ENCODE measurements around the gene CNKSR3. TPM values are rescaled to one million over a fixed set of nuclear protein-coding genes. Genes with fewer than 3 reads are reported as not detected.

The CNKSR3 gene
- total RNA-seq, 6 donors from 2014 or later = 2.1 to 14.3 (median 7.5) TPM

- TF ChIP-seq POLR2A (IDR thresholded peaks at IDR 0.05) (no peak), EP300 (IDR thresholded peaks at IDR 0.05) (no peak), POLR2AphosphoS5 (IDR thresholded peaks at IDR 0.05) (no peak)
- TF ChIP-seq, protein P1, sequence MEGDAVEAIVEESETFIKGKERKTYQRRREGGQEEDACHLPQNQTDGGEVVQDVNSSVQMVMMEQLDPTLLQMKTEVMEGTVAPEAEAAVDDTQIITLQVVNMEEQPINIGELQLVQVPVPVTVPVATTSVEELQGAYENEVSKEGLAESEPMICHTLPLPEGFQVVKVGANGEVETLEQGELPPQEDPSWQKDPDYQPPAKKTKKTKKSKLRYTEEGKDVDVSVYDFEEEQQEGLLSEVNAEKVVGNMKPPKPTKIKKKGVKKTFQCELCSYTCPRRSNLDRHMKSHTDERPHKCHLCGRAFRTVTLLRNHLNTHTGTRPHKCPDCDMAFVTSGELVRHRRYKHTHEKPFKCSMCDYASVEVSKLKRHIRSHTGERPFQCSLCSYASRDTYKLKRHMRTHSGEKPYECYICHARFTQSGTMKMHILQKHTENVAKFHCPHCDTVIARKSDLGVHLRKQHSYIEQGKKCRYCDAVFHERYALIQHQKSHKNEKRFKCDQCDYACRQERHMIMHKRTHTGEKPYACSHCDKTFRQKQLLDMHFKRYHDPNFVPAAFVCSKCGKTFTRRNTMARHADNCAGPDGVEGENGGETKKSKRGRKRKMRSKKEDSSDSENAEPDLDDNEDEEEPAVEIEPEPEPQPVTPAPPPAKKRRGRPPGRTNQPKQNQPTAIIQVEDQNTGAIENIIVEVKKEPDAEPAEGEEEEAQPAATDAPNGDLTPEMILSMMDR (IDR thresholded peaks at IDR 0.05) = no peak
- no peak for DNase-seq
- no peak overlapping the region for H3K27ac ChIP-seq
Observed at GRCh38 chr6:154462425-154462824, 48.1 kb downstream of the CNKSR3 start.

DNA sequence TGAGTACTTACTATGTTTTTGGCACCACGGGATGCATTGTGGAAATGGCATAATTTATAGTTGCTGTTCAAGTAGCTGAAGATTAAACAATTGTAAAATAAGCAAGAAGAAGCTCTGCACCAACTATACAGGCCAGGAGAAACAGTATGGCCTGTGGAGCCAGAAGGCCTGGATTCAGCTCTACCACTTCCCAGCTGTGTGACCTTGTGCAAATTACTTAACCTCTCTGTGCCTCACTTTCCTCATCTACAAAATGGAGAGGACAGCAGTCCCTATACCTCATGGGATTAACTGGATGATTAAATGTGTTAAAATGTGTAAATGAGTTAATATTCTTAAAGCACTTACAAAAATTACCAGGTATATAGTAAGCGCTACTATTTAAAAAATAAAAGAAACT lies 49.1 kb downstream of the CNKSR3 start:
- TF ChIP-seq POLR2AphosphoS5 (IDR thresholded peaks at IDR 0.05) (no peak), POLR2A (IDR thresholded peaks at IDR 0.05) (no peak), EP300 (IDR thresholded peaks at IDR 0.05) (no peak)
- TF ChIP-seq, protein P1 (IDR thresholded peaks at IDR 0.05) = no peak
- Histone ChIP-seq H3K36me3 (no peaks in the 10 kb centered on the region), H3K27me3 (no peaks in the 10 kb centered on the region), H3K9me3 (no peaks in the 10 kb centered on the region), H3K27ac (no peak overlapping the region), H3K4me1 (peaks cover 0 to 4% (median 0%) of the 10 kb centered on the region in 4 donors), H3K4me3 (no peak overlapping the region)
- no peak for DNase-seq
- ATAC-seq (ENCODE audit: low FRiP score in 2 of 2) = no peak
- WGBS, 2 donors = 91 to 92% methylated on average over 2 of the region's 2 CpGs

More at GRCh38 chr6:154462425-154462824, 48.1 kb downstream of the CNKSR3 start:
- Histone ChIP-seq H3K27me3 (no peaks in the 10 kb centered on the region), H3K4me3 (no peak overlapping the region), H3K4me1 (peaks cover 0 to 4% (median 0%) of the 10 kb centered on the region in 4 donors), H3K9me3 (no peaks in the 10 kb centered on the region), H3K36me3 (no peaks in the 10 kb centered on the region)
- no peak for ATAC-seq (ENCODE audit: low FRiP score in 2 of 2)
- WGBS, 2 donors = 60 to 62% methylated on average over 5 of the region's 5 CpGs

DNA sequence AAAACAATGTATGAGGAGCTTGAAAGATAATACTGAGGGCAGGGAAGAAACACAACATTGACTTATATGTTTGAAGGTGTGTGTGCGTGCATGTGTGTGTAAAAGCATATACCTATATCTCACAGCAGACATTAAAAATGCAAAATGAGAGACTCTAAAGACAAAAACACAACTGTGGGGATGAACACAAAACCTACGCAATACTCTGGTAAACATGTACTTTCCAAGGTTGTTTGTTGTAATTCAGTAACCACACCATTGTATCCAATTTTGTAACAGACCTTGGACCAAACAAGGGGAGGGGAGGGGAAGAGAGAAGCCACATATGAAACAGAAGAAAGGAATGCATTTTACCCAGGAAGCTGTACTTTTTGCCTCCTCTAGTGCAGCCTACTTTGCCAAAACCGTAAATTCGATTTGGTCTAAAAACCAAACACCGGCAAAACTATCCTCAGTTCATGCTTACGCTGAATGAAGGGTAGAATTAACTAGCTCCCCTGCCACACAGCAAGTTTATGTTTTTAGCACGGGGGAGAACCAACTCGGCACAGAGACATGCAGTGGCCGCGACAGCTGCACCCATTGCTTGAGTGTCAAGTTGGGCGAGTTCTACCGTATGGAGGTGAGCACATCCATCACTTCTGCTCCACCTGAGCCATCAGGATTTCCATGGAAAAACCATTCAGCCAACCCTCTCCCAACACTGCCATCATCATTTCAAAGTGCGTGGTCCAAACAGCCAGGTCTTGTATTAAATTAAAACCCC lies 50.0 kb downstream of the CNKSR3 start:
- Histone ChIP-seq H3K4me3 (no peak overlapping the region), H3K9me3 (no peaks in the 10 kb centered on the region), H3K36me3 (no peaks in the 10 kb centered on the region), H3K4me1 (peaks cover 0 to 4% (median 0%) of the 10 kb centered on the region in 4 donors), H3K27ac (no peak overlapping the region), H3K27me3 (no peaks in the 10 kb centered on the region)
- ATAC-seq (ENCODE audit: low FRiP score in 2 of 2) (no peak), DNase-seq (no peak)
- TF ChIP-seq POLR2AphosphoS5 (IDR thresholded peaks at IDR 0.05) (no peak), EP300 (IDR thresholded peaks at IDR 0.05) (no peak), POLR2A (IDR thresholded peaks at IDR 0.05) (no peak)
- TF ChIP-seq, protein P1 (IDR thresholded peaks at IDR 0.05) = no peak
- 87 to 94% methylated on average over 13 of the region's 13 CpGs for WGBS, 2 donors

DNA sequence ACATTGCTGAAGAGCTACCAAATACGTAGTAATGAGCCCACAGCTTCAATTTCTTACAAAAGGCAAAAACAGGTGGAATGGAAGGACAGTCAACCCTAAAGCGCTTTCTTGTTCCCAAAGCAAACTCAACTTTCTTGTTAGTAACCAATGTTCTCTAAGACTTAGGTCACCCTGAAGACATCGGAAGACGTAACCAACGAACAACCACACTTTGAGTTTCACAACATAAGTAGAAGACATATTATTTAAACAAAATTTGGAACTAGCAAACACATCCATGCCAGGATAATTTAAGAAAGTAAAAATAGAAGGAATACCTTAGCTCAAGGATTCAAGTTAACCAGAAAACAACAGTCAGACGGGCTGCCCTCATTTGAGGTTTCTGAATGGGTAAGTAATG lies 51.0 kb downstream of the CNKSR3 start:
- no peaks in the 10 kb centered on the region for H3K36me3 ChIP-seq
- no peak for DNase-seq
- no peak overlapping the region for H3K27ac ChIP-seq
- H3K27me3 ChIP-seq = no peaks in the 10 kb centered on the region
- H3K4me1 ChIP-seq = peaks cover 0 to 4% (median 0%) of the 10 kb centered on the region in 4 donors
- no peaks in the 10 kb centered on the region for H3K9me3 ChIP-seq
- H3K4me3 ChIP-seq = no peak overlapping the region
- no peak for TF ChIP-seq EP300 (IDR thresholded peaks at IDR 0.05)
- TF ChIP-seq POLR2A (IDR thresholded peaks at IDR 0.05) = no peak
- TF ChIP-seq, protein P1 (IDR thresholded peaks at IDR 0.05) = no peak
- no peak for TF ChIP-seq POLR2AphosphoS5 (IDR thresholded peaks at IDR 0.05)
- no peak for ATAC-seq (ENCODE audit: low FRiP score in 2 of 2)
- 87 to 92% methylated on average over 6 of the region's 6 CpGs for WGBS, 2 donors
